AG04450 (cell line): ENCODE measurements around the gene TNN. TPM values are rescaled to one million over a fixed set of nuclear protein-coding genes. Genes with fewer than 3 reads are reported as not detected.

ENCODE experiments used
- CTCF ChIA-PET: fragments of 300-600, 350-600 bp; formaldehyde crosslinking; extraction: SDS; loops from one replicate; lab custom pipeline; 2022; ENCODE audit warnings: antibody characterized with exemption, inconsistent platforms; lab: Charles Lee
- POLR2A ChIA-PET: fragments of 350-600 bp; formaldehyde crosslinking; extraction: SDS; loops from one replicate; lab custom pipeline; 2021; ENCODE audit warnings: antibody characterized with exemption, inconsistent platforms; lab: Yijun Ruan, JAX
- DNase-seq: peaks from one replicate; pipeline ENCODE4 v3.0.0-alpha.2; 2011; ENCODE audit warnings: low read depth, low spot score
- H3K27ac ChIP-seq: one replicate; pipeline ENCODE4 v1.5.1; 2012; ENCODE audit warnings: low read depth, low read length, control low read depth
- H3K27me3 ChIP-seq: one replicate; pipeline ENCODE4 v1.6.0; 2012; ENCODE audit warnings: low read length; ENCODE audit not compliant: control insufficient read depth, insufficient read depth
- H3K4me3 ChIP-seq: 2 replicates; pipeline ENCODE4 v1.5.1; 2011; ENCODE audit warnings: mild to moderate bottlenecking, low read depth, low read length, control low read depth
- H3K9me3 ChIP-seq: 2 replicates; pipeline ENCODE4 v1.5.1; 2012; ENCODE audit warnings: low read length; ENCODE audit not compliant: control insufficient read depth, insufficient read depth
- polyA plus RNA-seq: library from polyadenylated mRNA; depleted of rRNA; stranded (reverse); fragments of >200 nt; gene quantifications from 2 replicates; pipeline ENCODE4 v1.2.3, GENCODE V29; 2011
- TF ChIP-seq, protein P1 (sequence below): IDR thresholded peaks from 2 replicates; pipeline ENCODE4 v1.5.1; 2011; ENCODE audit warnings: low read depth, low read length, control low read depth, inconsistent platforms

TNN gene
- polyA plus RNA-seq, 1 experiment: not detected

DNA sequence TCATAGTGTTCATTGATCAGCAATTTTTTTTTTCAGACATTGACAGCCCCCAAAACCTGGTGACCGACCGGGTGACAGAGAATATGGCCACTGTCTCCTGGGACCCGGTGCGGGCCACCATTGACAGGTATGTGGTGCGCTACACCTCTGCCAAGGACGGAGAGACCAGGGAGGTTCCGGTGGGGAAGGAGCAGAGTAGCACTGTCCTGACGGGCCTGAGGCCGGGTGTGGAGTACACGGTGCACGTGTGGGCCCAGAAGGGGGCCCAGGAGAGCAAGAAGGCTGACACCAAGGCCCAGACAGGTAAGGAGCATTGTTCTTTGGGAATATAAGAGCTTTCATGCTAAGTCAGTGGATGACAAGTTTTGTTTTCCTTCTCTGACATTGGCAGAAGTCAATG lies 49.3 kb downstream of the TNN start:
- Histone ChIP-seq H3K4me3 (no peak overlapping the region), H3K9me3 (no peaks in the 10 kb centered on the region), H3K27me3 (peaks cover 2% of the 10 kb centered on the region), H3K27ac (no peak overlapping the region)
- DNase-seq: no peak
- TF ChIP-seq, protein P1, sequence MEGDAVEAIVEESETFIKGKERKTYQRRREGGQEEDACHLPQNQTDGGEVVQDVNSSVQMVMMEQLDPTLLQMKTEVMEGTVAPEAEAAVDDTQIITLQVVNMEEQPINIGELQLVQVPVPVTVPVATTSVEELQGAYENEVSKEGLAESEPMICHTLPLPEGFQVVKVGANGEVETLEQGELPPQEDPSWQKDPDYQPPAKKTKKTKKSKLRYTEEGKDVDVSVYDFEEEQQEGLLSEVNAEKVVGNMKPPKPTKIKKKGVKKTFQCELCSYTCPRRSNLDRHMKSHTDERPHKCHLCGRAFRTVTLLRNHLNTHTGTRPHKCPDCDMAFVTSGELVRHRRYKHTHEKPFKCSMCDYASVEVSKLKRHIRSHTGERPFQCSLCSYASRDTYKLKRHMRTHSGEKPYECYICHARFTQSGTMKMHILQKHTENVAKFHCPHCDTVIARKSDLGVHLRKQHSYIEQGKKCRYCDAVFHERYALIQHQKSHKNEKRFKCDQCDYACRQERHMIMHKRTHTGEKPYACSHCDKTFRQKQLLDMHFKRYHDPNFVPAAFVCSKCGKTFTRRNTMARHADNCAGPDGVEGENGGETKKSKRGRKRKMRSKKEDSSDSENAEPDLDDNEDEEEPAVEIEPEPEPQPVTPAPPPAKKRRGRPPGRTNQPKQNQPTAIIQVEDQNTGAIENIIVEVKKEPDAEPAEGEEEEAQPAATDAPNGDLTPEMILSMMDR: no peak
- CTCF ChIA-PET: interaction anchor here (1.4 kb wide), 1 partner anchor 8 kb away, joined by 7 read pairs; no protein-coding TSS in a partner anchor
- POLR2A ChIA-PET: no interaction called here

DNA sequence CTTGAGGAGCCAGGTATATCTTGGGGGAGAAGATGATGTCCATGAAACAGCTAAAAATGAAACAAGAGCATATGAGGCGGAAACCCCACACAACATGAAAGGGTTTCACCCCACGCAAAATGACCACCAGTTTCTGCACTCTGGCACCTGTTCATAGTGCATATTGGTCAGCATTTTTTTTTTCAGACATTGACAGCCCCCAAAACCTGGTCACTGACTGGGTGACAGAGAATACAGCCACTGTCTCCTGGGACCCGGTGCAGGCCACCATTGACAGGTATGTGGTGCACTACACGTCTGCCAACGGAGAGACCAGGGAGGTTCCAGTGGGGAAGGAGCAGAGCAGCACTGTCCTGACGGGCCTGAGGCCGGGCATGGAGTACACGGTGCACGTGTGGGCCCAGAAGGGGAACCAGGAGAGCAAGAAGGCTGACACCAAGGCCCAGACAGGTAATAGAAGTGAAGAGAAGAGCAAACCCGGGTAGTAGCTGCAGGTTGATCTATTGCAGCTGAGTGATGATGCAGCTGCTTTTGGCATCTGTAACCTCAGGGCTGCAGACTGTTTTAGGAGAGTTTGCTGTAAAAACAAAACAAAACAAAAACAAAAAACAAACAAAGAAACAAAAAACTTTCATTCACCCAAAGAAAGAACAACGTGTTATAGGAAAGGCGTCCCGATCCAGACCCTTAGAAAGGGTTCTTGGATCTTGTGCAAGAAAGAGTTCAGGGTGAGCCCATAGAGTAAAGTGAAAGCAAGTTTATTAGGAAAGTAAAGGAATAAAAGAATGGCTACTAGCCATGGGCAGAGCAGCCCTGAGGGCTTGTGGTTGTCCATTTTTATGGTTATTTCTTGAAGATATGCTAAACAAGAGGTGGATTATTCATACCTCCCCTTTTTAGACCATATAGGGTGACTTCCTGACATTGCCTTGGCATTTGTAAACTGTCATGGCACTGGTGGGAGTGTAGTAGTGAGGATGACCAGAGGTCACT lies 51.0 kb downstream of the TNN start:
- Histone ChIP-seq H3K9me3 (no peaks in the 10 kb centered on the region), H3K27me3 (peaks cover 2% of the 10 kb centered on the region), H3K27ac (no peak overlapping the region), H3K4me3 (no peak overlapping the region)
- TF ChIP-seq, protein P1: no peak
- ChIA-PET CTCF (no interaction called here), POLR2A (no interaction called here)
- no peak for DNase-seq

DNA sequence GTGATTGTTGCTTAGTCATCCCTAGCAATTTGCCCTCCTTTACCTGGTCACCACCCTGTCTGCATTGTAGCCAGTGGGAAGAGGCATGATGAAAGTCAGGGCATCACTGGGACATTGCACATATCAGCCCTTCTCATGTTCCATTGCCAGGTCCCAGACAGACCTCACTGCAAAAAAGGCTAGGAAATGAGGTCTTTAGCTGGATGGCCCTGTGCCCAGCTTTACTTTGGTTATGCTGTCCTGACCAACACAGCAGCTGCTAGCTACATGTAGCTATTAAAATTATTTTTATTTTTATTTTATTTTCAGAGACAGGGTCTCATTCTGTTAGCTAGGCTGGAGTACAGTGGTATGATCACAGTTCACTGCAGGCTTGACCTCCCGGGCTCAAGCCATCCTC lies 52.9 kb downstream of the TNN start:
- Histone ChIP-seq H3K9me3 (no peaks in the 10 kb centered on the region), H3K27ac (no peak overlapping the region), H3K27me3 (peaks cover 4% of the 10 kb centered on the region), H3K4me3 (no peak overlapping the region)
- TF ChIP-seq, protein P1: no peak
- DNase-seq: no peak
- ChIA-PET CTCF (interaction anchor here (0.8 to 0.9 kb wide), 2 partner anchors 31 to 97 kb away, joined by 3 to 4 read pairs; partner anchors contain the start of gene MRPS14), POLR2A (no interaction called here)

DNA sequence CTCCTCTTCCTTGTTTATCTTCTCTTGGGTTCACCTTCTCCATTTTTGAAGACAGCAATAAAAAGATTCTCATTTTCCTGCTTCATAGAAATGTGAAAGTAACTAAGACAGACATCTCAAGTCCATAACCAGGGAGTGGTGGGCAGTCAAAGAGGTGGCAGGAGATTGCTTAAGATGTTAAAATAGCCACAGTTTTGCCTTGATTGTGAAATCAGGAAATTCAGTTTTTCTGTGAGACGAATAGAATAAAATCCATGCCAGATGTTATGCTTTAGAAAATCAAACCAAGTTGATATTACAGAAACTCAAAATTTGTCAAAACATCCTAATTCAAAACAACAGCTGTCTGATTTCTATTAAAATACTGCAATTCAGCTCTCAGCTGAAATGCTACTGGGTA lies 57.2 kb downstream of the TNN start:
- H3K4me3 ChIP-seq: no peak overlapping the region
- H3K27me3 ChIP-seq: peaks cover 4% of the 10 kb centered on the region
- no peak for DNase-seq
- TF ChIP-seq, protein P1: no peak
- H3K9me3 ChIP-seq: no peaks in the 10 kb centered on the region
- ChIA-PET CTCF (interaction anchor here (0.6 to 6.2 kb wide), 24 partner anchors 9 to 378 kb away, joined by 3 to 102 read pairs (median 4); partner anchors contain the start of gene TNN), POLR2A (interaction anchor here (1.1 kb wide), 1 partner anchor 101 kb away, joined by 6 read pairs; the partner anchor contains the start of gene MRPS14)
- no peak overlapping the region for H3K27ac ChIP-seq

DNA sequence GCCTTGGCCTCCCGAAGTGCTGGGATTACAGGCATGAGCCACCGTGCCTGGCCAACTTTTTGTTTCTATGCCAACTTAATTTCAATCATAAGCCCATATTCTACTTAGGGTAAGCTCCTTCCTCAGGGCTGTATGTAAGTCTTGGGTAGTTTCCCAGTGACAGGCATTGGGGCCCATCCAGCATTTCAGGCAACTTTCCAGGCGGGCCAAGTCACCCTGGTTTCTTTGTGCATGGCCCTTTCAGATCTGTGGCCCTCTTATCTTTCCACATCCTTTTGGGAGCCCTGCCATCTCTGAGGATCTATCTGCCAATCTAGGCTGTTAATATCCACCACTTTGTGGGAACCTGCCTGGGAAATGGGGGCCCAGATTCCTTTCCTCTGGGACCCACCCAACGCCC lies 58.7 kb downstream of the TNN start:
- CTCF ChIA-PET: interaction anchor here (0.7 to 6.2 kb wide), 5 partner anchors 13 to 96 kb away, joined by 3 to 102 read pairs (median 3); no protein-coding TSS in a partner anchor
- Histone ChIP-seq H3K27ac (no peak overlapping the region), H3K9me3 (no peaks in the 10 kb centered on the region), H3K27me3 (peaks cover 2% of the 10 kb centered on the region), H3K4me3 (no peak overlapping the region)
- POLR2A ChIA-PET: no interaction called here
- TF ChIP-seq, protein P1: no peak
- DNase-seq: no peak
